ENCODE results near the gene ZNF862.
"Not testable (repeated sequence)": the region's sequence is repeated elsewhere in the genome, so short reads cannot be mapped to it uniquely, and the experiment has no call there.

DNA sequence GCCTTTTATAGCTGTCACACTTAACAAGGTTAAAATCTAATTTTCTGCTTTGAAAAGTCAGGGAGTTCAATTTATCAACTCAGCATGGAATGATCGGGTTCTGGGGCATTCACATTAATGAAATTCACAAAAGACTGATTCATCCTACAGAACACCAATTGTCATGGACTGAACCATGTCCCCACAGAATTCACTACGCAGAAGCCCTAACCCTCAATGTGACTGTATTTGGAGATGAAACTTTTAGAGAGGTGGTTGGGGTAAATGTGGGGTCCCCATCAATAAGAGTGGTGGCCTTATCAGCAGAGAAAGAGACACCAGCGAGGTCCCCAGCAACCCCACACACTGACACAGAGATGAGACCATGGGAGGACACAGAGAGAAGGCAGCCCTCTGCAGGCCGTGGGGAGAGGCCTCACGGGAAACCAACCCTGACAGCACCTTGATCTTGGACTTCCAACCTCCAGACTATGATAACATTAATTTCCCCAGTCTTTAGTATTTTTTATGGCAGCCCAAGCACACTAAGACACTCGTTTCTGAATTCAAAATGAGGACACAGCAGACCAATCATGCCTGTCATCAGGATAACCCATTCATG lies 69.7 kb downstream of the ZNF862 start:
- TF ChIP-seq, protein P1, sequence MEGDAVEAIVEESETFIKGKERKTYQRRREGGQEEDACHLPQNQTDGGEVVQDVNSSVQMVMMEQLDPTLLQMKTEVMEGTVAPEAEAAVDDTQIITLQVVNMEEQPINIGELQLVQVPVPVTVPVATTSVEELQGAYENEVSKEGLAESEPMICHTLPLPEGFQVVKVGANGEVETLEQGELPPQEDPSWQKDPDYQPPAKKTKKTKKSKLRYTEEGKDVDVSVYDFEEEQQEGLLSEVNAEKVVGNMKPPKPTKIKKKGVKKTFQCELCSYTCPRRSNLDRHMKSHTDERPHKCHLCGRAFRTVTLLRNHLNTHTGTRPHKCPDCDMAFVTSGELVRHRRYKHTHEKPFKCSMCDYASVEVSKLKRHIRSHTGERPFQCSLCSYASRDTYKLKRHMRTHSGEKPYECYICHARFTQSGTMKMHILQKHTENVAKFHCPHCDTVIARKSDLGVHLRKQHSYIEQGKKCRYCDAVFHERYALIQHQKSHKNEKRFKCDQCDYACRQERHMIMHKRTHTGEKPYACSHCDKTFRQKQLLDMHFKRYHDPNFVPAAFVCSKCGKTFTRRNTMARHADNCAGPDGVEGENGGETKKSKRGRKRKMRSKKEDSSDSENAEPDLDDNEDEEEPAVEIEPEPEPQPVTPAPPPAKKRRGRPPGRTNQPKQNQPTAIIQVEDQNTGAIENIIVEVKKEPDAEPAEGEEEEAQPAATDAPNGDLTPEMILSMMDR (IDR thresholded peaks at IDR 0.05; ENCODE audit: control extremely low read depth in 1 of 3, insufficient read depth in 1 of 3, low read depth in 1 of 3, low read length in 3 of 3): not testable (repeated sequence)
- not testable (repeated sequence) for TF ChIP-seq SIX5 (IDR thresholded peaks at IDR 0.05; ENCODE audit: low read depth, low read length); POLR2A (IDR thresholded peaks at IDR 0.05; ENCODE audit: control extremely low read depth in 1 of 2, low read depth in 2 of 2, low read length in 2 of 2); HDAC6 (IDR thresholded peaks at IDR 0.05; ENCODE audit: low read depth, low read length); EZH2 (IDR thresholded peaks at IDR 0.05; ENCODE audit: low read depth, low read length, severe bottlenecking); RNF2 (IDR thresholded peaks at IDR 0.05; ENCODE audit: borderline replicate concordance, low read depth, low read length, missing control alignments, poor library complexity, severe bottlenecking)
